HT1080 (cell line): ENCODE measurements around the gene RIC3. TPM values are rescaled to one million over a fixed set of nuclear protein-coding genes. Genes with fewer than 3 reads are reported as not detected.
A peak's percentile ranks its signal among the peaks of the same experiment; 100 is the strongest.

Experiments used
- DNase-seq: peaks from one replicate; pipeline ENCODE4 v3.0.0-alpha.2; 2015; ENCODE audit warnings: low read depth
- total RNA-seq: library from RNA; depleted of rRNA; stranded (reverse); fragments of >200 nt; shearing (Covaris generic); gene quantifications from 2 replicates; pipeline ENCODE4 v1.2.3, GENCODE V29; 2014

RIC3 gene
- total RNA-seq, 1 experiment from 2014 or later: not detected

- DNase-seq: no peak
These were observed 64.9 kb downstream of the RIC3 start for GRCh38 chr11:8103909-8104308.

DNA sequence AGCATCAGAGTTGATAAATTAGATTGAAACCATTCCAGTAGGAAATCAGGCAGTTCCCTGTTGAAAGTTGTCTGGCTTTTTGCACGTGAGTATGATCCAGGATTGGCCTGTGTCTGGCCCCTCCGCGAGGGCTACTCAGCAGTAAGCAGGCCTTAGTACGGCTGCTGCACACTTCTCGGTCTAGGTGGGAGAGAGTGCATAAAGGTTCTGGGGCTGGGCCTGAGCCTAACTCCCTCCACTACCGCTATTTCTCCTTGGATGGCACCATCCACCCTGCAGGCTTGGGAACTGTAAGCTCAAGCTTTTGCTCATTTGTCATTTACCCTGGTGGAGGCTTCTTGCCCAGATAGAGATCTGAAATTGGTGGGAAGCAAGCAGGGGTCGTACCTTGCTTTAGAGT is 65.9 kb downstream of the RIC3 start:
- no peak for DNase-seq

- DNase-seq: no peak
These were observed 66.4 kb downstream of the RIC3 start for GRCh38 chr11:8102296-8102915.

- no peak for DNase-seq
These were observed 67.4 kb downstream of the RIC3 start for GRCh38 chr11:8101421-8101820.

- no peak for DNase-seq
These were observed 68.2 kb downstream of the RIC3 start for GRCh38 chr11:8100605-8101004.

DNA sequence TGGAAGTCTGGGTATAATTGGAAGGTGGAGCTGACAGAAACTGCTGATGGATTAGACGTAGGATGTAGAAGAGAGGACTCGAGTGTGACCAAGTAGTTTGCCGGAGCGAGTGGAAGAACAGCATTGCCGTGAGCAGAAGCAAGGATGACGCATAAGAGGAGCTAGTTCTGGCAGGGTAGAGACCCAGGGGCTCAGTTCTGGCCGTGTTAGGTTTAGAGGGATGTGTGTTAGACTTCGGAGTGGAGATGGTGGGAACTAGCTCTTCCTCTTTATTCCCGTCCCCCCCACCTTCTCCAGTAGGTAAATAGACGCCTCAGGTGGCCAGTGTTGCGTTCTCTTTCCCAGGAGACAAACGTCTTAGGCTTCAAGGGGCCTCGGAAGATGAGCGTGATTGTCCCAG is 68.7 kb downstream of the RIC3 start:
- no peak for DNase-seq

DNA sequence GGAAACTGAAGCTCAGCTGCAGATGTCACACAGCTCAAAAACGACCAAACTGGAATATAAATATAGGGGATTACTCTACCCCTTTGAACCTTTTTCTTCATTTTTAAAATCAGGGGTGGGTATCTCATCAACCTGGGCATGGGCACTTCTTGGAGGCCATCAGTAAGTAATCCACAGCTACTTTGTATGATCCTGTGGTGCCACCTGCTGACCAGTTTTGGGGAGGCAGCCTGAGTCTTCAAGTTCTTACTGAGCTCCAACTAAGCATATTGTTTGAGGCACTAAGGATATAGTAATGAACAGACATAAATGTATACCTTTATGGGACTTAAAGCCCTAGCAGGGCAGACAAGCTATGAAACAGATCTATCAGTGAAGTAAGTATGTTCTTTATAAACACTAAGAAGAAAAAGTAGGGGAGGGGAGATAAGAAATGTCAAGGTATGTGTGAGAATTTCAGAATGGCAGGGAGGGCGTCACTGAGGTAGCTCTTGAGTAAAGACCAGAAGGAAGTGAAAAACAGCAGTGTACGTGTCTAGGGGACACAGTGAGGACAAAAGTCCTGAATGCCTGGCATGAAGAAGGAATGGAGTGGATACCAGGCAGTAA is 69.4 kb downstream of the RIC3 start:
- peak; percentile 64 for DNase-seq

GRCh38 chr11:8098879-8099278 is 69.9 kb downstream of the RIC3 start:
- DNase-seq: no peak

DNA sequence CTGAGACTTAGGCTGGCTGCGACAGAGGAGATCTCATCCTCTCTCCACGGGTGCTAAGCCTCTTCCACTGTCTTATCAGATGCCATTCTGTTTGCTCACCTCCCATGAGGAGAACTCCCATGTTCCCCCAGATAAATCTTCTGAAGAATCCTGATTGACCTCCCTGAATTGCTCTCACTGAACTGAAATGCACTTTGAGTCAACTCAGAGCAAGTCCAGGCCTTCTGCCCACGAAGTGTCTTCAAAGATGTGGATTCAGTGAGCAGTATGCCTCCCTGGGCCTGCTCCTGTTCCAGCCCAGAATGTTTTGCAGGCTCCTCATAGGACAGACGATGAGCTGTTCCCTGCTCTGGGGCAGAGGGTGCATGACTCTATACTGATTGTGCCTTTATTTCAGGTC is 70.5 kb downstream of the RIC3 start:
- DNase-seq: no peak

- DNase-seq: no peak
These were observed 70.9 kb downstream of the RIC3 start for GRCh38 chr11:8097926-8098325.

- no peak for DNase-seq
These were observed 71.4 kb downstream of the RIC3 start for GRCh38 chr11:8097468-8097867.

- DNase-seq: no peak
These were observed 71.8 kb downstream of the RIC3 start for GRCh38 chr11:8097062-8097461.

- no peak for DNase-seq
These were observed 72.2 kb downstream of the RIC3 start for GRCh38 chr11:8096575-8096974.

DNA sequence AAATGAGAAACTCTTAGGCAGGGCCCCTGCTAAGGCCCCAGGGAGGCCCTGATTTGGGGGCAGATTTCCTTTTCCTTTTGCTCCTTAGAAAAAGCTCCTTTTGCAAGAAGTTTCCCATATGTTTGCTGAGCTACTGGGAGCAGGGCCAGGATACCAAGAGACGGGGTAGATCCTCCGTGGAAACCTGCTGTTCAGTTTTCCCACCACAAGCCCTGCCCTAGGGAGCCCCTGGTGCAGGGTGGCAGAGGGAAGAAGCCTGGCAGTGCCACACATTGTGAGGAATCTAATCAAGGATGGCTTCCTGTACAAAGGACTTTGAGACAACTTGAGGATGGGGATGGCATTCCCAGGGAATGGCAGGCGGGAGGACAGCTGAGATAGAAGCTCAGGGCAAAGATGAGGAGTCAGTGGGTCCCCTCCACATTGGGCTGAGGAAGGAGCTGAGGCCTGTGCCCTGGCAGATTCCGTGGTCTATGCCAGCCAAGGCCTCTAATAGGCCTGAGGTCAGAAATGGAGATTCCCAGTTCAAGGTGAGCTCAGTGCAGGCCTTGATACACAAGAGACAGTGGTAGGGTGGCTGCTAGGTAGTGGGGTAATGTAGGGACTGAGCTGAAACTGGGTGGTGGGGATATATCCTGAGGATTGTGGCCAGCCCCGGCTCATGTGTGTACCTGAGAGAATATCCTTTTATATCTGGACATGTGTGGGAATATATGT is 72.9 kb downstream of the RIC3 start:
- no peak for DNase-seq

DNA sequence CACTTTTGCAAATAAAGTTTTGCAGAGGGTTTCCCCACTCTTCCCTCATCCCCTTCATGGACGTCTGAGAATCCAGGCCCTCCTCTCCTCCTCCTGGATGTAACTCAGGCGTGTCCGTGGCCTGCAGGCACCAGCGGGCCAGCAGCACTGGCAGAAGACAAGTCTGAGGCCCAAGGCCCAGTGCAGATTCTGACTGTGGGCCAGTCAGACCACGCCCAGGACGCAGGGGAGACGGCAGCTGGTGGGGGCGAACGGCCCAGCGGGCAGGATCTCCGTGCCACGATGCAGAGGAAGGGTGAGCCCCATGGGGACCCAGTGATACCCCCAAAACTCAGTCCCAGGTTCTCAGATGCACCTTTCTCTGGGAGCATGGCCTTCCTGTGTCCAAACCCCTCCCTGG is 73.5 kb downstream of the RIC3 start:
- no peak for DNase-seq

- DNase-seq: no peak
These were observed 74.2 kb downstream of the RIC3 start for GRCh38 chr11:8094656-8095055.

GRCh38 chr11:8093931-8094575 is 74.8 kb downstream of the RIC3 start:
- DNase-seq: no peak

DNA sequence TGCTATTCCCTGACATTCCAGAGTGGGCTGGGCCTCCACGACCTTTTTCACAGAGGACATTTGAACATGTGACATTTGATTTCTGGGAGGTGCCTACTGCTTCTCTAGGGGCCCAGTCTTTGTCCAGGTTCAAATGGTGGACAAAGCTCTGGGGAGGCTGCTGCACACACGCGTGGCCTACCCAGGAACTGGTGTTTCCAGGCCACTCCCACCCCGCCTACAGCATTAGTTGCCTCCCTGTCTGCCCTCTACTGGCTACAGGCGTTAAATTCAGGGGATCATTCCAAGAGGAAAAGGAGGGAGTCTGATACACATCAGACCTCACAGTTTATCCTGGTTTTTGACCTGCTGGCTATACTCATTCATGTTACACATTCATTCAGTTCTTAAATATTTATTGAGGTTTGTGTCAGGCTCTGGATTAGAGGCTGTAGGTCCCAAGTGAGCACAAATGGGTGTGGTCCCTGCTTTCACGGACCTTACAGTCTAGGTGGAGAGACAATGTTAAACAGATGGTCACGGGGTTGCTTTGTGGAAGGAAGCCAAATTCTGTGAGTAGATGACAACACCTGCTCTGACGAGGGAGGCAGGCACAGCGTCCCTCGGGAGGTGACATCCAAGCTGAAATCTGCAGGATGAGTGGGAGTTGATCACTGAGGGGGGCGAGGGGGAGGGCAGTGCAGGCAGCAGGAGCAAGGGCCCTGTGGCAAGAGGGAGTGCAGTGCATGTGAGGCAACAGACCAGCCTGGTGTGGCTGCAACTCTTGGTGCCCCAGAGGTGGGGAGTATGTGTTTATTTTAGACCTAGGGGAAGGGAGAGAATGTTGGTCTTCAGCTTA is 76.0 kb downstream of the RIC3 start:
- peak; percentile 52 for DNase-seq

- no peak for DNase-seq
These were observed 77.1 kb downstream of the RIC3 start for GRCh38 chr11:8091721-8092120.

GRCh38 chr11:8090756-8091155 is 78.1 kb downstream of the RIC3 start:
- no peak for DNase-seq

DNA sequence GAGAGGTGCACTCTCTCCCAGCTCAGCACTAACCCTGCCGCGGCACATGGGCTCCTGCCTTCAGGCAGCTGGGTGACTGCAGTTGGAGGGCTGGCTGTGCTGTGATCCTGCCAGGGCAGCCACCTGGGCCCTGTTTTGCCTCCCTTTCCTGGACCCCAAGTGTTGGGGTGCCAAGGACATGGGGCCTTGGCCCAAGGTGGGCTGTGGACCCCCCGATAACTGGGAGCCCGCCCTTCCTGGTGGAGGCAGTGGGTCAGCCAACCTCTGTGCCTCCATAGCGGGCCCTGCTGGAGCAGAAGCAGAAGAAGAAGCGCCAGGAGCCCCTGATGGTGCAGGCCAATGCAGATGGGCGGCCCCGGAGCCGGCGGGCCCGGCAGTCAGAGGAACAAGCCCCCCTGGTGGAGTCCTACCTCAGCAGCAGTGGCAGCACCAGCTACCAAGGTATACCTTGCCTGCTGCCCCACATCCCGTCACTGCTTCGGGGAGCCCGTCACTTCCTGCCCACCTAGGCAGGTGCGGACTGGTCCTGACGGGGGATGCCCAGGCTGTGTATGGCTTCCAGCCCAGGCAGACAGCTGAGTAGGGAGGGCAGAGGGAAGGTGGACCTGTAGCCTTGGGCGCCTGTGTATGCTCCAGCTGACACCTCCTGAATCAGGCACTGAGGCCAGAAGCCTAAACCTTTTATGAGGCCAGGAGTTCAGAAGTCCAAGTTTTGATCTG is 78.9 kb downstream of the RIC3 start:
- DNase-seq: no peak
